COLO829 (cell line): ENCODE data around the gene SMG1.
"Not testable (repeated sequence)": the region's sequence is repeated elsewhere in the genome, so short reads cannot be mapped to it uniquely, and the experiment has no call there.

Experiments
- DNase-seq: peaks from one replicate; pipeline ENCODE4 v3.0.0; 2012; ENCODE audit warnings: low spot score

Gene SMG1

GRCh38 chr16:18925986-18926865, at the start of gene SMG1:
SMG1 (minus strand) TSS chr16:18926408; CDS start chr16:18926041, 367 bp downstream.
- DNase-seq: peak; percentile 54

- no peak for DNase-seq
Observed at GRCh38 chr16:18975109-18975508, 48.9 kb upstream of the SMG1 start.

- DNase-seq: peak; percentile 88
Observed at GRCh38 chr16:18969855-18970240, 43.6 kb upstream of the SMG1 start.

GRCh38 chr16:18969050-18969854, 43.0 kb upstream of the SMG1 start:
- peak; percentile 88 for DNase-seq

GRCh38 chr16:18966791-18967190, 40.6 kb upstream of the SMG1 start:
- no peak for DNase-seq

GRCh38 chr16:18965555-18965954, 39.3 kb upstream of the SMG1 start:
- DNase-seq: no peak

GRCh38 chr16:18959031-18959505, 32.9 kb upstream of the SMG1 start:
- no peak for DNase-seq

- no peak for DNase-seq
Observed at GRCh38 chr16:18958621-18959029, 32.4 kb upstream of the SMG1 start.

- DNase-seq: not testable (repeated sequence)
Observed at GRCh38 chr16:18956658-18957241, 30.5 kb upstream of the SMG1 start.

GRCh38 chr16:18955874-18956580, 29.8 kb upstream of the SMG1 start:
- not testable (repeated sequence) for DNase-seq

- no peak for DNase-seq
Observed at GRCh38 chr16:18953547-18953946, 27.3 kb upstream of the SMG1 start.

GRCh38 chr16:18950469-18951185, 24.4 kb upstream of the SMG1 start:
- no peak for DNase-seq

GRCh38 chr16:18948372-18949020, 22.3 kb upstream of the SMG1 start:
- no peak for DNase-seq

- no peak for DNase-seq
Observed at GRCh38 chr16:18945233-18945632, 19.0 kb upstream of the SMG1 start.

GRCh38 chr16:18943414-18943813, 17.2 kb upstream of the SMG1 start:
- DNase-seq: no peak

- no peak for DNase-seq
Observed at GRCh38 chr16:18942061-18942460, 15.9 kb upstream of the SMG1 start.

GRCh38 chr16:18941471-18941870, 15.3 kb upstream of the SMG1 start:
- DNase-seq: no peak

GRCh38 chr16:18938986-18939385, 12.8 kb upstream of the SMG1 start:
- DNase-seq: no peak

- DNase-seq: no peak
Observed at GRCh38 chr16:18937390-18937789, 11.2 kb upstream of the SMG1 start.

GRCh38 chr16:18936727-18937340, 10.6 kb upstream of the SMG1 start:
- DNase-seq: no peak
